Common myeloid progenitor, CD34-positive (primary cell): ENCODE data around the gene AKAP6.

Source experiments
- CTCF ChIA-PET: fragments of 350-600 bp; sonication (Branson Sonifier 250); formaldehyde crosslinking; loops from one replicate; lab custom pipeline; 2021; ENCODE audit warnings: antibody characterized with exemption; lab: Charles Lee
- POLR2A ChIA-PET: fragments of 350-600 bp; sonication (Branson Sonifier 250); formaldehyde crosslinking; loops from one replicate; lab custom pipeline; 2021; ENCODE audit warnings: antibody characterized with exemption; lab: Charles Lee
- DNase-seq, 3 donors: peaks; one replicate each; pipeline versions ENCODE4 v3.0.0 to v3.0.0-alpha.2; 2013
- H3K27ac ChIP-seq, 2 experiments: 1 replicate in 1 of 2; 2 replicates in 1 of 2; pipeline ENCODE4 v1.7.0; 2013; ENCODE audit warnings: inconsistent platforms in 2 of 2, low read length in 2 of 2, mild to moderate bottlenecking in 2 of 2, low read depth in 1 of 2, moderate library complexity in 1 of 2; ENCODE audit not compliant: severe bottlenecking in 2 of 2, insufficient read depth in 1 of 2, poor library complexity in 1 of 2
- H3K27me3 ChIP-seq, 5 experiments: replicated peaks in 2 of 5; 1 replicate in 3 of 5; 2 replicates in 2 of 5; pipeline versions ENCODE4 v1.6.1 to v1.7.0; 2013; ENCODE audit warnings: low read length in 4 of 5, mild to moderate bottlenecking in 2 of 5, moderate library complexity in 2 of 5, inconsistent platforms in 1 of 5; ENCODE audit not compliant: insufficient read depth in 5 of 5, control insufficient read depth in 4 of 5
- H3K36me3 ChIP-seq, 4 experiments: 1 replicate in 2 of 4; 2 replicates in 2 of 4; pipeline versions ENCODE4 v1.6.1 to v1.7.0; 2013; ENCODE audit warnings: low read length in 3 of 4, control low read depth in 1 of 4, mild to moderate bottlenecking in 1 of 4; ENCODE audit not compliant: control insufficient read depth in 4 of 4, insufficient read depth in 4 of 4
- H3K4me1 ChIP-seq, 4 experiments: 1 replicate in 3 of 4; 2 replicates in 1 of 4; pipeline versions ENCODE4 v1.6.1 to v1.7.1; 2013; ENCODE audit warnings: low read length in 3 of 4, mild to moderate bottlenecking in 3 of 4, control low read depth in 1 of 4, inconsistent platforms in 1 of 4, moderate library complexity in 1 of 4; ENCODE audit not compliant: control insufficient read depth in 4 of 4, insufficient read depth in 4 of 4; ENCODE audit errors: control extremely low read depth in 1 of 4
- H3K4me3 ChIP-seq, 7 experiments: 1 replicate in 4 of 7; 2 replicates in 3 of 7; pipeline versions ENCODE4 v1.5.1 to v1.7.0; 2013; ENCODE audit warnings: mild to moderate bottlenecking in 7 of 7, low read length in 6 of 7, moderate library complexity in 6 of 7, inconsistent platforms in 2 of 7, low read depth in 2 of 7, control low read depth in 1 of 7; ENCODE audit not compliant: insufficient read depth in 4 of 7, control insufficient read depth in 1 of 7; ENCODE audit errors: extremely low read depth in 1 of 7
- H3K9me3 ChIP-seq, 5 experiments: 1 replicate in 4 of 5; 2 replicates in 1 of 5; pipeline versions ENCODE4 v1.6.1 to v1.7.1; 2013; ENCODE audit warnings: low read length in 4 of 5, mild to moderate bottlenecking in 2 of 5, inconsistent platforms in 1 of 5, low read depth in 1 of 5, moderate library complexity in 1 of 5; ENCODE audit not compliant: control insufficient read depth in 4 of 5, insufficient read depth in 2 of 5; ENCODE audit errors: control extremely low read depth in 1 of 5
- WGBS: methylation state at CpG from one replicate; pipeline ENCODE4 v1.1.5; 2013; ENCODE audit not compliant: insufficient coverage; 5-methylcytosine and 5-hydroxymethylcytosine counted together

The AKAP6 gene

DNA sequence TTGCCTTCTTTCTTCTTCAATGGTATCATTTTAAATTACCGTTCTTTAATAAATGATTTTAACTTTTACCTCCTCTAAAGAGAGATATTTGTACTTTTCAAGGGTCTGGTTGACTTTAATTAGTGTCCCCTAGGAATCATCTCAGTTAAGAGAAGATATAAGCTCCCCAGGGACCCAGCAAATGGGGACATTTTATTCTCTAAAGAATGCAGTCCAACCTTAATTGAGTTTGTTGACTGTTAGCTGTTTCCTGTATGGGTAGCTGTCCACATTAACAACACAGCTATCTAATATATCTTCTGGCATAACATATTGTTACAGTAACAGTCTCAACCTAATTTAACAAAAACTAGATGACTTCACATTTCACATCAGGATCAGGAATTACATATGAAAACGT is 368.0 kb downstream of the AKAP6 start:
- Histone ChIP-seq H3K4me3 (no peak overlapping the region), H3K36me3 (no peaks in the 10 kb centered on the region), H3K4me1 (no peaks in the 10 kb centered on the region), H3K27me3 (no peaks in the 10 kb centered on the region), H3K9me3 (no peaks in the 10 kb centered on the region), H3K27ac (no peak overlapping the region)
- POLR2A ChIA-PET, result no interaction called here
- no CpG with 5 or more reads among the region's 2 CpGs for WGBS
- CTCF ChIA-PET, result interaction anchor here (1.0 kb wide), 1 partner anchor 12 kb away, joined by 4 read pairs; no protein-coding TSS in a partner anchor
- DNase-seq, result no peak

DNA sequence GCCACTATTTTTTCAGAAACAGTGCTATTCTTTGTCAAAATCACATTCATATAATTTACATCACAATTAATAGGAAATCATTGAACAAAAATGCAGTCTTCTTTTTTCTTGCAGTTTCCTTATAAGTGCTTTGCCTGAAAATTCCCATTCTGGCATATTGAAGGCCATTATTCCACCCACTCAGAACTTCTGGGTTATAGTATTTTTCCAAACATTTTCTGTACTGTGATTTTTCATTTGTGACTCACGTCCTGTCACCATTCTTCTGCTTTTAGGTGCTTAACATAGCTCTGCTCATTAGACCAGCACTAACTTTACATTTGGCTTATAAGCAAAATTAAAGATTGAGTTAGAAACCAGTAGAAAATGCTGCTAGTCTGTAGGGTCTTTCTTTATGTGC is 368.6 kb downstream of the AKAP6 start:
- ChIA-PET POLR2A (no interaction called here), CTCF (no interaction called here)
- Histone ChIP-seq H3K27ac (no peak overlapping the region), H3K4me3 (no peak overlapping the region), H3K36me3 (no peaks in the 10 kb centered on the region), H3K27me3 (no peaks in the 10 kb centered on the region), H3K9me3 (no peaks in the 10 kb centered on the region), H3K4me1 (no peaks in the 10 kb centered on the region)
- DNase-seq, result no peak
- WGBS, result no CpG with 5 or more reads among the region's 1 CpG

DNA sequence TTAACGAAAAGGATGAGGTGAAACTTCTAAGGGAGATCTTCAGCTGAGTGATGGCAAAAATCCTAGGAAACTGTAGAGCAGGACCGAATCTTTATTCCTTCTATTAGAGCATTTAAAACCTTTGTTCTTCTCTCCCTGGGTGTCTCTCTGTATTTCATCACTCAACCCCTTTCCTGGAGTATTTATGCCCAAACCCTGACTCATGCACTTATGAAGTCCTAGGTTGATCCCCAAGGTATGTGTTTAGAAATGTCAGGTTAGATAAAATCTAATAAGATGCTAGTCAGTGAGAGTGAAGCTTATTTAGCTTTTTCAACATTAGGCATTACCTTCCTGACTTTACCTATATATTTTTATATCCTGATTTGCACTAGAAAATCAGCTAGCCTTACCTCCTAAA is 369.7 kb downstream of the AKAP6 start:
- Histone ChIP-seq H3K27ac (no peak overlapping the region), H3K27me3 (no peaks in the 10 kb centered on the region), H3K4me1 (no peaks in the 10 kb centered on the region), H3K4me3 (no peak overlapping the region), H3K9me3 (no peaks in the 10 kb centered on the region), H3K36me3 (no peaks in the 10 kb centered on the region)
- POLR2A ChIA-PET, result no interaction called here
- CTCF ChIA-PET, result no interaction called here
- WGBS, result 100% methylated on average over 2 of the region's 2 CpGs
- no peak for DNase-seq

DNA sequence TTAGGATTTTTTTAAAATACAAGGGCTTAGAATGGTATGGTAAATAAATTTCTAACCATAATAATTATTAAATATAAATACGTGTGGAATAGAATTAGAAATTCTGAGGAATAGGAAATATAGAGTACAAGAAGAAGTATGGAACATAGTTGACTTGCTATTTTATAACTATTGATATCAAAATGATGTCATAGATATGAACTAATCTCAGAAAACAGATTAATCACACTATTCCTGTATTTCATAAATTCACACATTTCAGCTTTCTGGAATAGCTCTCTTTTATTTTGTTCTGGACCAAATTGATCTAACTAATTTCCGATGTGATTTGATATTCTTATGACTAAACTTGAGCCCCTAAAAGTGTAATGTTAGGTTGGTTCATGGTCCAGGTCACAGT is 372.4 kb downstream of the AKAP6 start:
- DNase-seq, result no peak
- Histone ChIP-seq H3K4me3 (no peak overlapping the region), H3K36me3 (no peaks in the 10 kb centered on the region), H3K9me3 (no peaks in the 10 kb centered on the region), H3K27ac (no peak overlapping the region), H3K27me3 (no peaks in the 10 kb centered on the region), H3K4me1 (no peaks in the 10 kb centered on the region)
- POLR2A ChIA-PET, result no interaction called here
- no CpG with 5 or more reads among the region's 2 CpGs for WGBS
- CTCF ChIA-PET, result interaction anchor here (0.6 to 0.7 kb wide), 2 partner anchors 733 to 1148 kb away, joined by 3 read pairs; no protein-coding TSS in a partner anchor

DNA sequence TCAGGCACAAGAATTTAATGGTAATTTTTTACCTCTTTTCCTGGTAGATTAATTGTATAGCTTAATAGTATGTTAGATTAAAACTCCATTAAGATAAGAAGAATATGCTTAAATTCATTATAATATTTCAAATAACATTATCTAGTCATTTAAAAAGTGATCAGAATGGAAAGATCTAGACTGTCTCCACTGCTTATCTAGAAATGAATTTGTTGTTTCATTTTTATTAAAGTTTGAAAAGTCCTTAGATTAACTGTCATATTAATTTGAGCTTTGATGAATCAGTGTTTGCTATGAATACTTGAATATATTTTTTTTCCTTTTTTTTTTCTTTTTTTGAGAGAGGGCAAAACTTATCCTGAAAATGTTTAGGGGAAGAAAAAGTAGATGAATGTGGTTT is 373.0 kb downstream of the AKAP6 start:
- Histone ChIP-seq H3K27me3 (no peaks in the 10 kb centered on the region), H3K4me3 (no peak overlapping the region), H3K4me1 (no peaks in the 10 kb centered on the region), H3K9me3 (no peaks in the 10 kb centered on the region), H3K27ac (no peak overlapping the region), H3K36me3 (no peaks in the 10 kb centered on the region)
- CTCF ChIA-PET, result interaction anchor here (0.6 to 0.7 kb wide), 3 partner anchors 733 to 1592 kb away, joined by 3 read pairs; no protein-coding TSS in a partner anchor
- POLR2A ChIA-PET, result no interaction called here
- no peak for DNase-seq

DNA sequence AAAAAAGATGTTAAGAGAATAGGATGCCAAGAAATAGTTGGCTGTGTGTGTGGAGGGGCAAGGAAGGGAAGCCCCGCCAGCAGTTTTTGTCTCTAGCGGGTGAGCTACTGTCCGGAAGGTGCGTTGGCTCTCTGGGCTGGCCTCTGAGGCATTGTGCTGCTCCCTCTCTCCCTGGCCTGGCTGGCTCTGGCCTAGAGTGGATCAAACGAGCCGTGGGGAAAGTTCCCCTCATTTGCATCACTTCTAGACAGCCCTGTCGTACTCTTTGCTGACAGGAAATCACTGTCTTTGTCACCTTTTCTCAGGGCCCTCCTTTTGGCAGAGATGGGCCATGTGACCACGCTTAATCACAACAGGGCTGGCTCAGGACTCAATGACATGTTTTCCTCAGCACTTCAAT is 373.5 kb downstream of the AKAP6 start:
- Histone ChIP-seq H3K27me3 (no peaks in the 10 kb centered on the region), H3K4me1 (no peaks in the 10 kb centered on the region), H3K27ac (no peak overlapping the region), H3K9me3 (no peaks in the 10 kb centered on the region), H3K36me3 (no peaks in the 10 kb centered on the region), H3K4me3 (no peak overlapping the region)
- ChIA-PET POLR2A (no interaction called here), CTCF (interaction anchor here (0.6 kb wide), 1 partner anchor 1591 kb away, joined by 3 read pairs; no protein-coding TSS in a partner anchor)
- 92% methylated on average over 6 of the region's 8 CpGs for WGBS
- DNase-seq, result no peak

DNA sequence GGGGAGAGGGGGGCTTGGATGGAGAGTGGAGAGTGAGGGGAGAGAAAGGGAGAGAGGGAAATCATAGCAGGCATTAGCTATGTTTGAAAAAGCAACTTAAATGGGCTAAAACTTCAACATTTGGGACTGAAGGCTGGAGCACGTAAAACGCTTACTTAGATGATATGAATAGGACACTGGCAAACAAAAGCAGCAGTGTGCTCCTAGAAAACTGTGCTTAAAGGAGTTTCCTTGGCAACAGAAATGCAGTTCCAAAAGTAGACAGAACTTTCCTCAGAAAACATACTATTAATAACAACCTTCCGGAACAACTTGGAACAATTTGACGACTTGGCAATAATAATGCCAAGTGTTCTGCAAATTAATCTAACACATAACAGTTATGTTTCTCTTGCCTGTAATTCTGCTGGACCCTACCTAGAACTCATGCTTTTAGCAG is 374.1 kb downstream of the AKAP6 start:
- no peak for DNase-seq
- CTCF ChIA-PET, result no interaction called here
- Histone ChIP-seq H3K27me3 (no peaks in the 10 kb centered on the region), H3K9me3 (no peaks in the 10 kb centered on the region), H3K4me1 (no peaks in the 10 kb centered on the region), H3K4me3 (no peak overlapping the region), H3K36me3 (no peaks in the 10 kb centered on the region), H3K27ac (no peak overlapping the region)
- POLR2A ChIA-PET, result no interaction called here
- WGBS, result 97% methylated on average over 4 of the region's 4 CpGs
